Stimulated activated CD8-positive, alpha-beta memory T cell treated with anti-CD3 and anti-CD28 coated beads, Interleukin-4, amount 100 ng/mL, for 1 hour (primary cell): ENCODE data around the gene SYT1.

Experiments
- DNase-seq, 2 donors: peaks; one replicate each; pipeline ENCODE4 v3.0.0-alpha.2; 2020; ENCODE audit warnings: low read depth in 2 of 2, low spot score in 1 of 2

SYT1 gene

GRCh38 chr12:79055926-79056674, 191.5 kb downstream of the SYT1 start:
- DNase-seq, result no peak

DNA sequence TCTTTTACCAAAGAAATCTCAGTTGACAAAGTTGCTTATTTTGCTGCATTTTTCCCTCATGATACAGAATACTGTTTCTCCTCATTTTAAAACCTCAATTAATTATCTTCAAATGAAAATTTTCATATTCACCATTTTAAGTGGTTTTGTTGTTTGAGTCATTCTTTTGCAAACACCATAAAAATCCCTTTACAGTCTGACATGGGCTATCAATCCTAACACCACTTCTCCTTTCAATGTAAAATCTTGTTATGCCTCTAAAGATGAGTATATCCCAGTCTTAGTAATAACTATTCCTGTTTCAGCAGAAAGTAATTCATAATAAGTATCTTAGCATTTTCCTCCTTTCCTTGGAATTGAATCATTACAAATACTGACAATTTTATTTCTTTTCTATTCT, 192.2 kb downstream of the SYT1 start:
- no peak for DNase-seq

DNA sequence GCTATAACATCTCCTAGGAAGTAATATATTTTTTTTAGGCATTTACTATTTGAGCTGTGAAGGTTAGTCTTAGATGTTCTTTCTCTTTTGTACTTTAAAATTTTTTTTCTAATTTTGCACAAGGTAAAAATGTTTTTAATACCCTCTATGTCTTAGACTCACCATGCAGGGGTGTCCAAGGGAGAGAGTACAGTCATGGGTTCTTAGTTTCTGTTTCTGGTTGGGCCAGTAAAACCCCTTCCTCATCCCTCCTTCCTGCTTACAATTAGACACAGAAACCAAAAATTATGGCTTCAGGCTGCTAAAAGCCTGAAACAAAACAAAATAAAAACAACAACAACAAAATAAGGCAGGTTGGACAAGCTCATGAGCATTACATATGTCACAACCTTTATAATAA, 193.0 kb downstream of the SYT1 start:
- no peak for DNase-seq

- no peak for DNase-seq
These were observed 193.8 kb downstream of the SYT1 start for GRCh38 chr12:79058342-79058741.

DNA sequence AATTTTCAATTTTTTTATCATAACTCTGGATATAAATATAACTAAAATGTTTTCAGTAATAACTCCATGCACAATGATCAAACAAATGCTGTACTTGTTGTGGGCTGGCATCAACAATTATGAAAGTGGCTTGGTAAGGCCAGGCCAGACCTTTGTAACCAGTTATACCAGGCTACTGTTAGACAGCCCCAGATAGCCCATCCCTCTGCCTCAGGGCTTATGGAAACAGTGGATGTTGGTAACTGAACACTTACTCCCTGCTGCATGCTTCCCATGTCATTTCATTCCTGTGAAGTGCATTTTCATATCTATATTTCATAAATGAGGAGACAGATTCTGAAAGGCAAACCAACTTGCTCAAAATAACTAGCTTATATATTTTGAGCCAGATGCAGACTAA, 195.0 kb downstream of the SYT1 start:
- no peak for DNase-seq

DNA sequence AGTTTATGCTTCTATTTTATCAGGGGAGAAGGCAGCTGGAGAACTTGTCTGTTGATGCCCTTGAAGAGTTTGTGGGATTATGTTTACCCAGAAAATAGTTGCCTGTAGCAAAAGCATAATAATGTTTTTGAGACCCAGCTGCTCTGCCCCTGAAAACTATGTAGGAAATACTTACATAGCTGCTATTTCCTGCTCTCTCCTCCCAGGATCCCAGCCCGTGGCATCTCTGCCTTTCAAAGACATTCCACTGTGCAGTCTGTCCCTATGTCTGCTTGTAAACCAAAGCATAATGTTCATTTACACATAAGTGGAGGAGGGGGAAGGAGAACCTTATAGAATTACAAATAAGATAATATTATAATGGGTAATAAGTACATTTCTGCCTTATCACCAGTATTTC, 198.7 kb downstream of the SYT1 start:
- no peak for DNase-seq

- no peak for DNase-seq
These were observed 203.4 kb downstream of the SYT1 start for GRCh38 chr12:79067977-79068376.

DNA sequence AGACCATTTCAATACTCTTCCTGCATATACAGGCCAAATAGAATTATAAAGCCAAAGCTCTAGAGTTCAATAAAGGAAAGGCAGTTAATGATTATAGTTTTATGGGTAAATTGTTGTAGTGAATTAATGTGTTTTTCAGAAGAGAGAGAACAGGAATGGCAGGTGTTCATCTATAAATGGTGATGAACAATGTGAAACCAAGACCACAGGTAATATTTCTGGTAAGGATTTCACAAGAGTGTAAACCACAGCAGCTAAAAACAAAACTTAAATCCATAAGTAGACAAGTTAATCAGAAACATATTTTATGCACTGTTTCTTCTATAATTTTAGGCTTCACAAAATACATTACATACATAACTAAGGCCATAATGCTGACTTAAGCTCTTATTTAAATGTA, 204.4 kb downstream of the SYT1 start:
- DNase-seq, result no peak

GRCh38 chr12:79071498-79071897, 206.9 kb downstream of the SYT1 start:
- DNase-seq, result no peak

DNA sequence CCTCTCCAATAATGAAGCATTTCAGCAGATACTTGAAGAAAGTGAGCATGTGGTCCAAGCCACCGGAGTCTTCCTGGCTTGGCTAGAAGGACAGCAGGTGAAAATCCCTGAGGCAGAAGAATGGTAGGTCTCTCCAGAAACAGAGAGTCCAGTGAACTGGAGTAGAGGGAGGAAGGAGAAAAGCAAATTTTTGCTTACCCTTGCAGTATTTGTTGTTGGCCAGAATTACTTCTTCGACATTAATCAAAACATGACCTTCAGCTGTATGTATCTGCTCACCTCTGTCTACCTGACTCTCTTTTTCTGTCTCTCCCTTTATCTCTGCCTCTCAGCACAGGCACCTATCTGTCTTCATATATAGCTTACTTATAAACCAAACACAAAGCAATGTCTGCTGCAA, 208.9 kb downstream of the SYT1 start:
- no peak for DNase-seq

DNA sequence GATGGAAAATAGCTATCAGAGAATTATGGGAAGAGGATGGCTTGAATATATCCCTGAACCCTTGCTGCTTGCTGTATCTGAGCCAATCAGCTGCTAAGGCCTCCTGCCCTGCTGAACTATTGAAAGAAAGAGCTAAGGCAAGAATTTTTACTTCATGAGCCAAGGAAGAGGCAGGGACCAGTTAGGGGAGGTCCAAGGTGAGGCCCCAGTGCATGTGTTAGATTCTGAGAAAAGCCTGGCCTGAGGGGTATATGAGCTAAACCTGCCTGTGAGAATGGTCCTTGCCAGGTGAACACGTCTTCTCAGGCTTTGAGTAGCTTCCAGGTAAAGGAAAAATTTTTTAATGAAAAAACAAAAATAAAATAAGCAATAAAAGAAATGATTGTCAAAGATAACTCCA, 218.0 kb downstream of the SYT1 start:
- DNase-seq, result no peak

- no peak for DNase-seq
These were observed 218.6 kb downstream of the SYT1 start for GRCh38 chr12:79083181-79083580.

- no peak for DNase-seq
These were observed 220.6 kb downstream of the SYT1 start for GRCh38 chr12:79085106-79085682.

GRCh38 chr12:79086541-79087296, 222.1 kb downstream of the SYT1 start:
- DNase-seq, result no peak

DNA sequence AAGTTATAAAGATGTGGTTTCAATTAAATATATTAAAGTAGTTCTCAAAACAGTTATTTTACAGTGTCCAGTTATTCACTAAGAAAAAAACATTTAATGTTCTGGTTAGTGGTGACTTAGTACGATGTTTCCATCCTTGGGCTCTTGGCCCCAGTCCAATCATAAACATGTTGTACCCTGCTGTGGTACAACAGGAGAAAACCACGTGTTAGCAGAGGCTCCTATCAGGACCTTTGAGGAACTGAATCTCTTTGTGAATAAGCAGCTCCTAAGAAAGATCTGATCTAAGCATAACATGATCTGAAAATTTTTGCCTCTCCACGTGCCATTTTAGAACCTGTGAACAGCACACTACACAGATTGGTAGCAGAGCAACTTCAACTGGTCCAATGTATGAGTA, 234.0 kb downstream of the SYT1 start:
- DNase-seq, result no peak

DNA sequence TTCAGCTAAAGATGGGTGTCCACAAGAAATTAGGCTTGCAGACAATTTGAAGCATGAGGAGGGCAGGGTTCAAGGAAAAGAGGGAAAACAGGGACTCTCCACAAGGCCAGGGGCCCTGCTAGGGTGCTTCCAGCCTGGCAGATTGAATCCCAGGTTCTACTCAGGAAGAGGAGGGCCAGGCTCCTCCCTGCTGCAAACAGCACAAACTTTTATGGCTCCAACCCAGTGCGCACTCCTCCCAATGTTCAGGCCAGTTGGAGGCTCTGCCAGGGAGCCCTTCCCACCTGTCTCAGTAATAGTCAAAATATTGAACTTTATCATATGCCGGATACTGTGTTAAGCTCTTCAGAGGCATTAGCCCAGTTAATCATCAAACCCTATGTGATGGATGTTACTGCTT, 244.4 kb downstream of the SYT1 start:
- no peak for DNase-seq

DNA sequence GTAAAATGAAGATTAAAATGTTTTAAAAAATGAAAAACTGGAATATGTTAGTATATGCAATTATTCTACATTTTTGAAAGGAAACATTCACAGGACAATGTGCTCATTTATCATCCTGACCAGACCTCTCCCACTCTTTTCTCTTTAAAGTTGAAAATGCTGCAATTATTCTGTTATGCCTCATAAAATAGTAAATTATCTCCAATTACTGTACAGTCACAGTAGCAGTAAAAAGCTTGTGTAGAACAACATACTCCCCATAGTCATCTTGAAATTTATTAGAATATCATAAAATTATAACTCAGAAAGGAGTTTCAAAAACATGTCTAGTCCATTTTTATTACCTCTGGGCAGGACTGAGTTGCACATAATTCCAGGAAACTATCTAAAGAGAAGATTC, 250.3 kb downstream of the SYT1 start:
- DNase-seq, result no peak

GRCh38 chr12:79115743-79116142, 251.2 kb downstream of the SYT1 start:
- no peak for DNase-seq

DNA sequence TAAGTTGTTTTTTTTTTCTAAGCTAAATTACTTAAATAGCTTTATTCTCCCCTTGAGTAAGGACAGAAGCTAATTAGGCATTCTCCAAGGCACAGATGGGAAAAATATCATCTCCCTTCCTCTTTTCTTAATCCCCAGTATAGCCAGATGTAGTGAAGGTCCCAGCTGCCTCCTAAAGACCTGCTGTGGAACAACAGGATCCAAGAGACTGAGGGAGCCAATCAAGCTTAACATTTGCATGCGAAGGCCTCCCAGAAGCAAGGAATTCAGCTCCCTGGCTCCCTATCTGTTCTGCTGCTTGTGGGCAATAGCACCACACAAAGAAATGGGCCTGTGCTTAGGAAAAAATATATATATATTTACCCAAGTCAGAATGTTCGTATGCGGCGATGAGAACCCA, 255.2 kb downstream of the SYT1 start:
- DNase-seq, result no peak

GRCh38 chr12:79121486-79121885, 256.9 kb downstream of the SYT1 start:
- no peak for DNase-seq

DNA sequence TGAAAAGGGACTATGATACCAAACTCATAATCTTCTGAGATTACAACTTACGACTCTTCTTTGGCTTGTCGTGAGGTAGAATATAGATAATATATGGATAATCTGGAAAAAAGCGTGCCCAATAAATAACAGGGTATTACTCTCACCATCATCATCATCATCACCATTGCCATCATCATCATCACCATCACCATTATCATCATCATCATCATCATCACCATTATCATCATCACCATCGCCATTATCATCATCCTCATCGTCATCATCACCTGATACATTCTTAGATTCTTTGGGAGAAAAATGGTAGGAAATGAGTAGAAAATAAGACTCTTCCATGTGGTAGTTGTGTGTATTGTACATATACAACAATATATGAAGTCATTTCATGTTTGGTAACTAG, 259.8 kb downstream of the SYT1 start:
- no peak for DNase-seq

DNA sequence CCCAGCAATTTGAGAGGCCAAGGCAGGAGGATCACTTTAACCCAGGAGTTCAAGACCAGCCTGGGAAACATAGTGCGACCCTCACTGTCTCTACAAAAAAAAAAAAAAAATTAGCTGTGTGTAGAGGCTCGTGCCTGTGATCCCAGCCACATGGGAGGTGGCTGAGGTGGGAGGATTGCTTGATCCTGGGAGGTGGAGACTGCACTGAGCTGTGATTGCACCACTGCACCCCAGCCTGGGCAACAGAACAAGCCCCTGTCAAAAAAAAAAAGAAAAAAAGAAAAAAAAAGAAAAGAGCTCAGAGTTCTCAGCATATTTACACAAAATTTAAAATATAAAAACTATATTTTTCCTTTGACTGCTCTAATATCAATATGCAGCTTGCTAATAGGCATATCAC, 260.8 kb downstream of the SYT1 start:
- DNase-seq, result no peak
